IMR-90 (cell line): Measurements from ENCODE around the gene ANO1. TPM values are rescaled to one million over a fixed set of nuclear protein-coding genes. Genes with fewer than 3 reads are reported as not detected.

Experiments used
- ATAC-seq: fragments of 200-7000 bp; cut with Tn5 transposase; 2 replicates; pipeline ENCODE4 v1.9.1; 2020; ENCODE audit warnings: low read depth, mild to moderate bottlenecking, moderate library complexity
- BruUV-seq: library from RNA; stranded (reverse); fragments of 400-500 nt; replicated peaks from 2 replicates; lab custom pipeline; 2021; lab: Mats Ljungman, UMichigan
- CTCF ChIA-PET: fragments of 300-600 bp; formaldehyde crosslinking; extraction: SDS; loops from one replicate; lab custom pipeline; 2021; ENCODE audit warnings: antibody characterized with exemption; lab: Yijun Ruan, JAX
- POLR2A ChIA-PET: fragments of 300-600 bp; sonication (Branson Sonifier 250); formaldehyde crosslinking; loops from one replicate; lab custom pipeline; 2022; ENCODE audit warnings: antibody characterized with exemption; ENCODE audit not compliant: unreplicated experiment; lab: Charles Lee
- DNase-seq: peaks from one replicate; pipeline ENCODE4 v3.0.0; 2013
- H2AFZ ChIP-seq: replicated peaks from 2 replicates; pipeline ENCODE3; 2013; ENCODE audit warnings: low read length, mild to moderate bottlenecking; ENCODE audit not compliant: poor library complexity
- H2AK5ac ChIP-seq: 2 replicates; pipeline ENCODE4 v1.6.1; 2013; ENCODE audit warnings: low read depth, low read length, inconsistent platforms
- H2AK9ac ChIP-seq: replicated peaks from 2 replicates; pipeline ENCODE3; 2013; ENCODE audit warnings: mild to moderate bottlenecking, low read depth, low read length, moderate library complexity; ENCODE audit not compliant: poor library complexity
- H2BK120ac ChIP-seq: 2 replicates; pipeline ENCODE4 v1.6.1; 2013; ENCODE audit warnings: low read depth, low read length, inconsistent platforms
- H2BK15ac ChIP-seq: 3 replicates; pipeline ENCODE4 v1.6.1; 2013; ENCODE audit warnings: low read depth, low read length, inconsistent platforms
- H2BK20ac ChIP-seq: 2 replicates; pipeline ENCODE4 v1.6.1; 2013; ENCODE audit warnings: low read depth, mild to moderate bottlenecking, inconsistent platforms, low read length, moderate library complexity
- H2BK5ac ChIP-seq: 2 replicates; pipeline ENCODE4 v1.6.1; 2013; ENCODE audit warnings: mild to moderate bottlenecking, low read depth, low read length, inconsistent platforms; ENCODE audit not compliant: poor library complexity, severe bottlenecking
- H3K14ac ChIP-seq: replicated peaks from 2 replicates; pipeline ENCODE4 v1.6.1; 2013; ENCODE audit warnings: low read depth, low read length, inconsistent platforms
- H3K18ac ChIP-seq: 2 replicates; pipeline ENCODE4 v1.6.1; 2013; ENCODE audit warnings: low read depth, low read length, control low read depth
- H3K23ac ChIP-seq: 2 replicates; pipeline ENCODE4 v1.6.1; 2013; ENCODE audit warnings: low read depth, low read length, inconsistent platforms
- H3K27ac ChIP-seq: 2 replicates; pipeline ENCODE4 v1.5.1; 2013; ENCODE audit warnings: mild to moderate bottlenecking, control low read depth, low read length; ENCODE audit not compliant: insufficient read depth
- H3K27me3 ChIP-seq: 2 replicates; pipeline ENCODE4 v1.6.1; 2013; ENCODE audit warnings: low read length; ENCODE audit not compliant: control insufficient read depth, insufficient read depth
- H3K36me3 ChIP-seq: 2 replicates; pipeline ENCODE4 v1.6.1; 2013; ENCODE audit warnings: low read length, mixed read lengths; ENCODE audit not compliant: control insufficient read depth, insufficient read depth
- H3K4ac ChIP-seq: 2 replicates; pipeline ENCODE4 v1.6.1; 2013; ENCODE audit warnings: low read depth, low read length, inconsistent platforms
- H3K4me1 ChIP-seq: 2 replicates; pipeline ENCODE4 v1.6.1; 2013; ENCODE audit warnings: low read length, mixed read lengths; ENCODE audit not compliant: control insufficient read depth, insufficient read depth
- H3K4me2 ChIP-seq: 2 replicates; pipeline ENCODE4 v1.6.1; 2013; ENCODE audit warnings: low read depth, mild to moderate bottlenecking, control low read depth, low read length, moderate library complexity
- H3K4me3 ChIP-seq: 2 replicates; pipeline ENCODE4 v1.5.1; 2013; ENCODE audit warnings: low read depth, mild to moderate bottlenecking, control low read depth, low read length, moderate library complexity; ENCODE audit not compliant: insufficient read depth
- H3K56ac ChIP-seq: 2 replicates; pipeline ENCODE4 v1.6.1; 2013; ENCODE audit warnings: low read length, inconsistent platforms; ENCODE audit not compliant: insufficient read depth; ENCODE audit errors: extremely low read depth
- H3K79me1 ChIP-seq, 2 experiments: 2 replicates each; pipeline ENCODE4 v1.6.1; 2013; ENCODE audit warnings: low read length in 2 of 2, inconsistent platforms in 1 of 2, low read depth in 1 of 2
- H3K9ac ChIP-seq: 2 replicates; pipeline ENCODE4 v1.6.1; 2013; ENCODE audit warnings: low read depth, low read length, control low read depth
- H3K9me1 ChIP-seq: 2 replicates; pipeline ENCODE4 v1.6.1; 2013; ENCODE audit warnings: low read length, inconsistent platforms; ENCODE audit not compliant: insufficient read depth
- H3K9me3 ChIP-seq: 2 replicates; pipeline ENCODE4 v1.6.1; 2013; ENCODE audit warnings: low read length; ENCODE audit not compliant: control insufficient read depth, insufficient read depth
- H4K20me1 ChIP-seq: 2 replicates; pipeline ENCODE4 v1.6.1; 2013; ENCODE audit warnings: low read length, inconsistent platforms; ENCODE audit not compliant: insufficient read depth
- H4K5ac ChIP-seq: 2 replicates; pipeline ENCODE4 v1.6.1; 2013; ENCODE audit warnings: mild to moderate bottlenecking, low read depth, low read length, control low read depth
- H4K8ac ChIP-seq, 2 experiments: 2 replicates each; pipeline ENCODE4 v1.6.1; 2013; ENCODE audit warnings: low read depth in 2 of 2, low read length in 2 of 2, control low read depth in 1 of 2, inconsistent platforms in 1 of 2
- H4K91ac ChIP-seq: 2 replicates; pipeline ENCODE4 v1.6.1; 2013; ENCODE audit warnings: low read depth, low read length, inconsistent platforms; ENCODE audit not compliant: insufficient read depth
- CHD1 ChIP-seq: IDR thresholded peaks from 2 replicates; pipeline ENCODE4 v1.6.1; 2012; ENCODE audit warnings: low read depth, low read length, improper control_type of control experiment
- FOS ChIP-seq: fragments of 150-350 bp; IDR thresholded peaks from 2 replicates; pipeline ENCODE4 v1.6.1; 2016; ENCODE audit warnings: low read depth, low read length
- MAFK ChIP-seq: IDR thresholded peaks from 2 replicates; pipeline ENCODE4 v1.6.1; 2012; ENCODE audit warnings: low read depth, low read length, improper control_type of control experiment
- POLR2A ChIP-seq: IDR thresholded peaks from 2 replicates; pipeline ENCODE4 v1.6.1; 2012; ENCODE audit warnings: mild to moderate bottlenecking, low read depth, low read length
- SMC3 ChIP-seq: fragments of 150-350 bp; IDR thresholded peaks from 2 replicates; pipeline ENCODE4 v1.6.1; 2016; ENCODE audit warnings: low read depth, mild to moderate bottlenecking, antibody characterized with exemption, low read length, moderate library complexity
- WGBS, 2 experiments: methylation state at CpG; one replicate each; pipeline versions ENCODE4 v1.1.5 to v1.1.7; 2013; ENCODE audit warnings: missing lambda C conversion rate in 2 of 2; ENCODE audit not compliant: insufficient read length in 1 of 2; ENCODE audit errors: extremely low coverage in 2 of 2; 5-methylcytosine and 5-hydroxymethylcytosine counted together
- dilution Hi-C: fragments of 300-500 bp; cut with HindIII; formaldehyde crosslinking; loops from one replicate; pipeline ENCODE4 v1.14.3; 2018; ENCODE audit warnings: low sequenced_read_pairs; ENCODE audit not compliant: unreplicated experiment
- in situ Hi-C: fragments of 300-500 bp; cut with MboI; formaldehyde crosslinking; loops from 3 replicates; pipeline ENCODE4 v1.14.3; 2019; ENCODE audit warnings: low sequenced_read_pairs, inconsistent platforms, mixed read lengths
- intact Hi-C: fragments of 100-400 bp; cut with micrococcal nuclease; formaldehyde crosslinking; loops from 2 replicates; pipeline ENCODE4 v1.10.0; 2022
- polyA plus RNA-seq, 3 experiments: library from polyadenylated mRNA; depleted of rRNA; stranded (reverse); fragments of >200 nt; gene quantifications; 2 replicates each; pipeline ENCODE4 v1.2.3, GENCODE V29; 2012; ENCODE audit warnings: low replicate concordance in 1 of 3
- total RNA-seq: library from RNA; depleted of rRNA; stranded (reverse); fragments of >200 nt; gene quantifications from 2 replicates; pipeline ENCODE4 v1.2.3, GENCODE V29; 2012
- TF ChIP-seq, protein P1 (sequence below): conservative IDR thresholded peaks from 2 replicates; pipeline ENCODE4 v1.5.1; 2012; ENCODE audit warnings: mild to moderate bottlenecking, low read depth, low read length, improper control_type of control experiment
- TF ChIP-seq, protein P2 (sequence below): fragments of 150-350 bp; IDR thresholded peaks from 2 replicates; pipeline ENCODE4 v1.6.1; 2016; ENCODE audit warnings: low read depth, mild to moderate bottlenecking, low read length, moderate library complexity, borderline replicate concordance

The ANO1 gene
- total and polyA plus RNA-seq, 2 of the 4 experiments (the other 2 are of a cell fraction): 4.1 to 10.7 TPM

DNA sequence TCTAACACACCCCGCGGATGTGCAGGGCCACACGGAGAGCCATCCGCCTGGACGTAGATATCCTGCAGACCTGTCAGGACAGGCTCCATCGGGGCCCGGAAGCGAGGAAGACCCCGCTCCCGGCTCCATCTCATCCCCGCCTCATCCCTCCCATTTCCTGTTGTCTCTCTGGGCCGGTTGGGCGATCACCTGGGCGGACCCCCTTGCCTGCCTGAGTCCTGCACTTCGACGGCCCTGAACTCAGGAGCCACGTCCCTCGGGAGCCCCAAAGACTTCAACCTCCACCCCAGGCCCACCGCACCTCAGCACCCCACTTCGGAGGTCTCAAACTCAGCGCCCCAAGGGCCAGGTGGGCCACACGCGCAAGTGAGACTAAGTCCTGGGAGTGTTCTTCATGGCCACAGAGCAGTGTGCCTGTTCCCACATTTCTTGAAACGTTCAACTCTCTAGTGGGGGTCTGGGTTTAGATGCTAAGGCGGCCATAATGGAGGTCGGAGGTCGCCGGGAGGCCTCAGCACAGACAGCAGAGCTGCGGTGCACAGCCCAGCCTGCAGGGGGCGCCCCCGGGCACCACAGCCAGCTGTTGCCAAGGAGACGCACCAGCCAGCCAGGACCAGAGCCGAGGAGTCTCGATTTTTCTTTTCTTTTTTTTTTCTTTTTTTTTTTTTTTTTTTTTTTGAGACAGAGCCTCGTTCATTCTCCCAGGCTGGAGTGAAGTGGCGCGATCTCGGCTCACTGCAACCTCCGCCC, 99.0 kb downstream of the ANO1 start:
- no peak for TF ChIP-seq SMC3
- TF ChIP-seq, protein P1, sequence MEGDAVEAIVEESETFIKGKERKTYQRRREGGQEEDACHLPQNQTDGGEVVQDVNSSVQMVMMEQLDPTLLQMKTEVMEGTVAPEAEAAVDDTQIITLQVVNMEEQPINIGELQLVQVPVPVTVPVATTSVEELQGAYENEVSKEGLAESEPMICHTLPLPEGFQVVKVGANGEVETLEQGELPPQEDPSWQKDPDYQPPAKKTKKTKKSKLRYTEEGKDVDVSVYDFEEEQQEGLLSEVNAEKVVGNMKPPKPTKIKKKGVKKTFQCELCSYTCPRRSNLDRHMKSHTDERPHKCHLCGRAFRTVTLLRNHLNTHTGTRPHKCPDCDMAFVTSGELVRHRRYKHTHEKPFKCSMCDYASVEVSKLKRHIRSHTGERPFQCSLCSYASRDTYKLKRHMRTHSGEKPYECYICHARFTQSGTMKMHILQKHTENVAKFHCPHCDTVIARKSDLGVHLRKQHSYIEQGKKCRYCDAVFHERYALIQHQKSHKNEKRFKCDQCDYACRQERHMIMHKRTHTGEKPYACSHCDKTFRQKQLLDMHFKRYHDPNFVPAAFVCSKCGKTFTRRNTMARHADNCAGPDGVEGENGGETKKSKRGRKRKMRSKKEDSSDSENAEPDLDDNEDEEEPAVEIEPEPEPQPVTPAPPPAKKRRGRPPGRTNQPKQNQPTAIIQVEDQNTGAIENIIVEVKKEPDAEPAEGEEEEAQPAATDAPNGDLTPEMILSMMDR: peak; percentile 58
- TF ChIP-seq, protein P2, sequence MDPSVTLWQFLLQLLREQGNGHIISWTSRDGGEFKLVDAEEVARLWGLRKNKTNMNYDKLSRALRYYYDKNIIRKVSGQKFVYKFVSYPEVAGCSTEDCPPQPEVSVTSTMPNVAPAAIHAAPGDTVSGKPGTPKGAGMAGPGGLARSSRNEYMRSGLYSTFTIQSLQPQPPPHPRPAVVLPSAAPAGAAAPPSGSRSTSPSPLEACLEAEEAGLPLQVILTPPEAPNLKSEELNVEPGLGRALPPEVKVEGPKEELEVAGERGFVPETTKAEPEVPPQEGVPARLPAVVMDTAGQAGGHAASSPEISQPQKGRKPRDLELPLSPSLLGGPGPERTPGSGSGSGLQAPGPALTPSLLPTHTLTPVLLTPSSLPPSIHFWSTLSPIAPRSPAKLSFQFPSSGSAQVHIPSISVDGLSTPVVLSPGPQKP: no peak
- no peak for TF ChIP-seq POLR2A
- no peak for TF ChIP-seq CHD1
- TF ChIP-seq FOS: no peak
- no peak for TF ChIP-seq MAFK
- in situ Hi-C loops: loop anchor here (25.0 kb wide), 1 partner anchor 1065 kb away; no protein-coding TSS in a partner anchor
- no peak overlapping the region for H3K27ac ChIP-seq

More for the DNA sequence above, 99.0 kb downstream of the ANO1 start:
- no peak overlapping the region for H3K14ac ChIP-seq
- H3K18ac ChIP-seq: no peak overlapping the region
- no peak overlapping the region for H4K91ac ChIP-seq
- ATAC-seq: no peak
- no peak overlapping the region for H3K4me3 ChIP-seq
- intact Hi-C loops (no loop called here), dilution Hi-C loops (no loop called here)
- H3K56ac ChIP-seq: no peak overlapping the region
- no peak overlapping the region for H4K5ac ChIP-seq
- WGBS, 2 experiments: 86% methylated on average over 16 of the region's 39 CpGs; no CpG with 5 or more reads in 1 of the 2 experiments
- H2BK15ac ChIP-seq: no peak overlapping the region
- H3K27me3 ChIP-seq: no peaks in the 10 kb centered on the region
- no peak overlapping the region for H2AK9ac ChIP-seq
- no peak for DNase-seq
- H2AFZ ChIP-seq: no peak overlapping the region
- CTCF ChIA-PET: interaction anchor here (0.7 kb wide), 1 partner anchor 277 kb away, joined by 3 read pairs; no protein-coding TSS in a partner anchor
- no peak overlapping the region for H2BK120ac ChIP-seq
- no TSS peak for BruUV-seq
- H2AK5ac ChIP-seq: no peak overlapping the region
- no peaks in the 10 kb centered on the region for H3K79me1 ChIP-seq
- H3K36me3 ChIP-seq: peaks cover 6% of the 10 kb centered on the region; the same call in 1 of the 2 replicates
- no peaks in the 10 kb centered on the region for H4K20me1 ChIP-seq
- H3K4me2 ChIP-seq: no peak overlapping the region
- H3K23ac ChIP-seq: no peak overlapping the region
- H3K4me1 ChIP-seq: no peaks in the 10 kb centered on the region
- no peak overlapping the region for H3K9ac ChIP-seq
- no peak overlapping the region for H3K4ac ChIP-seq
- H3K9me3 ChIP-seq: no peaks in the 10 kb centered on the region
- no peak overlapping the region for H2BK5ac ChIP-seq
- no peaks in the 10 kb centered on the region for H3K9me1 ChIP-seq
- no peak overlapping the region for H2BK20ac ChIP-seq
- POLR2A ChIA-PET: no interaction called here
- no peak overlapping the region for H4K8ac ChIP-seq
